ENCODE results near the gene LRRC1. TPM values are rescaled to one million over a fixed set of nuclear protein-coding genes. Genes with fewer than 3 reads are reported as not detected.
A peak's percentile ranks its signal among the peaks of the same experiment; 100 is the strongest.

Gene LRRC1
- total and polyA plus RNA-seq, 2 of the 8 experiments (the other 6 are each of a cell fraction or from before 2014, with no cell fraction given), result 6.7 to 15.9 TPM

DNA sequence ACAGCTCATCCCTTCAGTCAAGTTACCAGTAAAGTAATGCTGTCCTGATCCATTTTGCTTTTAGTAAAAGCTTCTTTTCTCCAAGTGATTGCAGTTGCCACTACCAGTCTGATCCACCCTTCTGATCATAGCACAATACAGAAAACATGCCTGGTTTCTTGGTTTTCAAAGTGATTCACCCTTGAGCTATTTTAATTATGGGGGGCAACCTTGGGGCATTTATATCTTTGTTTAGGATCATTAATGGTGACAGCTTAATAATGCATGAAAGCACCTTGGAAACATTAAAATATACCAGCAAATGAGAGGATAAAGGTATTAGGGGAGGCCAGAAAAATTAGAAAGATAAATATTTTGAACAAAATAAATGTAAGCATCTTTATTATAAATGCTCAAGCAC is 38.4 kb downstream of the LRRC1 start:
- no peak for FAIRE-seq
- no peak overlapping the region for H4K5ac ChIP-seq (ENCODE audit: insufficient read length, low read depth, low read length)
- H3K23ac ChIP-seq (ENCODE audit: insufficient read length), result no peak overlapping the region
- no peak overlapping the region for H2AK5ac ChIP-seq (ENCODE audit: low read depth, low read length)
- no peak overlapping the region for H3K4me2 ChIP-seq (ENCODE audit: insufficient read depth in 1 of 2, low read depth in 2 of 2, low read length in 2 of 2)
- H4K91ac ChIP-seq (replicated peaks; ENCODE audit: insufficient read length, low read length), result no peak overlapping the region
- peaks cover 0 to 46% of the 10 kb centered on the region in 2 experiments; a peak in 2 of 4 replicates for H3K79me2 ChIP-seq (ENCODE audit: control insufficient read depth in 1 of 2, insufficient read depth in 2 of 2, low read length in 2 of 2)
- H4K8ac ChIP-seq (ENCODE audit: extremely low read depth, insufficient read depth, low read length), result no peak overlapping the region
- H2BK120ac ChIP-seq (replicated peaks; ENCODE audit: low read depth, low read length), result peak overlapping the region; percentile 85
- no peak overlapping the region for H3K27ac ChIP-seq (ENCODE audit: low read depth, low read length)
- H4K20me1 ChIP-seq (replicated peaks in 1 of 2; ENCODE audit: control insufficient read depth in 1 of 2, insufficient read depth in 2 of 2, low read length in 2 of 2), result no peaks in the 10 kb centered on the region
- H2BK5ac ChIP-seq (ENCODE audit: low read depth, low read length), result no peak overlapping the region
- no peak overlapping the region for H2BK20ac ChIP-seq (ENCODE audit: low read length)
- no peak overlapping the region for H2BK15ac ChIP-seq (ENCODE audit: low read length)
- peaks cover 2 to 9% (median 5%) of the 10 kb centered on the region in 4 experiments; a peak in 5 of 7 replicates for H3K4me1 ChIP-seq (replicated peaks in 1 of 4; ENCODE audit: control insufficient read depth in 3 of 4, insufficient read depth in 4 of 4, low read length in 3 of 4)
- H3K79me1 ChIP-seq (ENCODE audit: low read depth, low read length), result peaks cover 3% of the 10 kb centered on the region; the same call in 1 of the 2 replicates
- CTCF ChIA-PET (ENCODE audit: partially characterized antibody), result interaction anchor here (0.7 kb wide), 1 partner anchor 12 kb away, joined by 3 read pairs; no protein-coding TSS in a partner anchor
- H3K36me3 ChIP-seq (ENCODE audit: control insufficient read depth in 2 of 4, insufficient read depth in 4 of 4, low read length in 3 of 4), result no peaks in the 10 kb centered on the region
- H3K27me3 ChIP-seq (replicated peaks in 1 of 4; ENCODE audit: control insufficient read depth in 3 of 4, extremely low read depth in 1 of 4, insufficient read depth in 3 of 4, low read length in 3 of 4), result no peaks in the 10 kb centered on the region
- H2AFZ ChIP-seq (ENCODE audit: low read length), result no peak overlapping the region
- H3K4ac ChIP-seq (replicated peaks; ENCODE audit: insufficient read length, low read depth, low read length), result no peak overlapping the region
- no peak overlapping the region for H3K4me3 ChIP-seq (ENCODE audit: extremely low read depth in 1 of 4, insufficient read depth in 2 of 4, low read depth in 3 of 4, low read length in 4 of 4)
- no peak for DNase-seq (ENCODE audit: low read depth in 1 of 2, low spot score in 2 of 2)
- POLR2A ChIA-PET (ENCODE audit: partially characterized antibody), result no interaction called here
- H3K14ac ChIP-seq (ENCODE audit: insufficient read length), result no peak overlapping the region
- H3K9ac ChIP-seq (replicated peaks in 1 of 4; ENCODE audit: extremely low read depth in 1 of 4, low read depth in 3 of 4, low read length in 3 of 4), result no peak overlapping the region
- no peak overlapping the region for H3K56ac ChIP-seq (replicated peaks; ENCODE audit: insufficient read length, low read depth, low read length)
- no peaks in the 10 kb centered on the region for H3K23me2 ChIP-seq (ENCODE audit: low read depth, low read length)
- H3K18ac ChIP-seq (ENCODE audit: extremely low read depth, low read length), result no peak overlapping the region
- H3K9me3 ChIP-seq (ENCODE audit: insufficient read depth in 2 of 2, low read depth in 1 of 2, low read length in 1 of 2), result no peaks in the 10 kb centered on the region
- H2BK12ac ChIP-seq (ENCODE audit: low read depth, low read length), result no peak overlapping the region
- TF ChIP-seq CHD2 (IDR thresholded peaks at IDR 0.05; ENCODE audit: low read length) (no peak), SP4 (IDR thresholded peaks at IDR 0.05; ENCODE audit: low read length) (no peak), KDM1A (IDR thresholded peaks at IDR 0.05; ENCODE audit: borderline replicate concordance, low read length) (no peak), BRCA1 (IDR thresholded peaks at IDR 0.05; ENCODE audit: low read depth, low read length) (no peak), RNF2 (IDR thresholded peaks at IDR 0.05; ENCODE audit: borderline replicate concordance, low read depth, low read length, missing control alignments, poor library complexity, severe bottlenecking) (no peak), BCL11A (IDR thresholded peaks at IDR 0.05; ENCODE audit: low read depth in 2 of 2, low read length in 2 of 2) (no peak), TAF7 (optimal IDR thresholded peaks at IDR 0.05; ENCODE audit: borderline replicate concordance, low read depth, low read length) (no peak)
- TF ChIP-seq, protein P1, sequence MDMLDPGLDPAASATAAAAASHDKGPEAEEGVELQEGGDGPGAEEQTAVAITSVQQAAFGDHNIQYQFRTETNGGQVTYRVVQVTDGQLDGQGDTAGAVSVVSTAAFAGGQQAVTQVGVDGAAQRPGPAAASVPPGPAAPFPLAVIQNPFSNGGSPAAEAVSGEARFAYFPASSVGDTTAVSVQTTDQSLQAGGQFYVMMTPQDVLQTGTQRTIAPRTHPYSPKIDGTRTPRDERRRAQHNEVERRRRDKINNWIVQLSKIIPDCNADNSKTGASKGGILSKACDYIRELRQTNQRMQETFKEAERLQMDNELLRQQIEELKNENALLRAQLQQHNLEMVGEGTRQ (IDR thresholded peaks at IDR 0.05; ENCODE audit: low read length), result no peak
- TF ChIP-seq, protein P2, sequence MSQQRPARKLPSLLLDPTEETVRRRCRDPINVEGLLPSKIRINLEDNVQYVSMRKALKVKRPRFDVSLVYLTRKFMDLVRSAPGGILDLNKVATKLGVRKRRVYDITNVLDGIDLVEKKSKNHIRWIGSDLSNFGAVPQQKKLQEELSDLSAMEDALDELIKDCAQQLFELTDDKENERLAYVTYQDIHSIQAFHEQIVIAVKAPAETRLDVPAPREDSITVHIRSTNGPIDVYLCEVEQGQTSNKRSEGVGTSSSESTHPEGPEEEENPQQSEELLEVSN (IDR thresholded peaks at IDR 0.05), result no peak
- TF ChIP-seq, protein P3, sequence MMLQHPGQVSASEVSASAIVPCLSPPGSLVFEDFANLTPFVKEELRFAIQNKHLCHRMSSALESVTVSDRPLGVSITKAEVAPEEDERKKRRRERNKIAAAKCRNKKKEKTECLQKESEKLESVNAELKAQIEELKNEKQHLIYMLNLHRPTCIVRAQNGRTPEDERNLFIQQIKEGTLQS (IDR thresholded peaks at IDR 0.05; ENCODE audit: insufficient read depth, low read depth, low read length), result no peak
